ENCODE data around the gene ABHD16B. TPM values are rescaled to one million over a fixed set of nuclear protein-coding genes. Genes with fewer than 3 reads are reported as not detected.

Gene ABHD16B
- total and polyA plus RNA-seq, 2 of the 13 experiments (the other 11 are each of a cell fraction or from before 2014, with no cell fraction given): not detected

GRCh38 chr20:63823691-63824311, 37.5 kb upstream of the ABHD16B start (continued):
- TF ChIP-seq ZNF468 (CRISPR knock-in tag; IDR thresholded peaks at IDR 0.05): no peak
- TF ChIP-seq SOX6 (IDR thresholded peaks at IDR 0.05): no peak
- peak; percentile 43 for TF ChIP-seq SOX6 (CRISPR knock-in tag; IDR thresholded peaks at IDR 0.05)
- TF ChIP-seq ZNF207 (IDR thresholded peaks at IDR 0.05; ENCODE audit: borderline replicate concordance): no peak
- no peak for TF ChIP-seq ZNF18 (CRISPR knock-in tag; IDR thresholded peaks at IDR 0.05; ENCODE audit: insufficient replicate concordance)
- no peak for TF ChIP-seq KLF15 (CRISPR knock-in tag; IDR thresholded peaks at IDR 0.05; ENCODE audit: borderline replicate concordance)
- TF ChIP-seq SALL1 (CRISPR knock-in tag; IDR thresholded peaks at IDR 0.05): peak; percentile 41; the same call in 1 of the 2 replicates
- 0 out of 2 replicates have a peak, but pooled peaks have one; percentile 57 for TF ChIP-seq SSRP1 (CRISPR knock-in tag; IDR thresholded peaks at IDR 0.05)
- no peak for TF ChIP-seq RBM22 (optimal IDR thresholded peaks at IDR 0.05; ENCODE audit: low read length)
- TF ChIP-seq SRY (CRISPR knock-in tag; IDR thresholded peaks at IDR 0.05): no peak
- peak; percentile 64 for TF ChIP-seq GATAD2A (CRISPR knock-in tag; IDR thresholded peaks at IDR 0.05)
- TF ChIP-seq, protein P1, sequence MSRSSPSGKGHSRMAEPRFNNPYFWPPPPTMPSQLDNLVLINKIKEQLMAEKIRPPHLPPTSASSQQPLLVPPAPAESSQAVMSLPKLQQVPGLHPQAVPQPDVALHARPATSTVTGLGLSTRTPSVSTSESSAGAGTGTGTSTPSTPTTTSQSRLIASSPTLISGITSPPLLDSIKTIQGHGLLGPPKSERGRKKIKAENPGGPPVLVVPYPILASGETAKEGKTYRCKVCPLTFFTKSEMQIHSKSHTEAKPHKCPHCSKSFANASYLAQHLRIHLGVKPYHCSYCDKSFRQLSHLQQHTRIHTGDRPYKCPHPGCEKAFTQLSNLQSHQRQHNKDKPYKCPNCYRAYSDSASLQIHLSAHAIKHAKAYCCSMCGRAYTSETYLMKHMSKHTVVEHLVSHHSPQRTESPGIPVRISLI (CRISPR knock-in tag; IDR thresholded peaks at IDR 0.05; ENCODE audit: borderline replicate concordance): no peak
- no peak for TF ChIP-seq POLR2AphosphoS2 (IDR thresholded peaks at IDR 0.05; ENCODE audit: low read depth, low read length)
- TF ChIP-seq PHF21A (CRISPR knock-in tag; IDR thresholded peaks at IDR 0.05): peak; percentile 70
- TF ChIP-seq ZMYM4 (CRISPR knock-in tag; IDR thresholded peaks at IDR 0.05): 0 out of 2 replicates have a peak, but pooled peaks have one; percentile 34

All from HepG2 (cell line).